ENCODE data around the gene BCL11A. TPM values are rescaled to one million over a fixed set of nuclear protein-coding genes. Genes with fewer than 3 reads are reported as not detected.

BCL11A gene
- total and polyA plus RNA-seq, 4 donors: 0.08 to 8.5 (median 0.47) TPM

GRCh38 chr2:60527762-60528161 lies 25.7 kb downstream of the BCL11A start:
- no peak overlapping the region for H3K4me3 ChIP-seq (ENCODE audit: low read depth in 1 of 3, low read length in 3 of 3)
- DNase-seq (ENCODE audit: low spot score): no peak
- H3K36me3 ChIP-seq (ENCODE audit: control insufficient read depth in 4 of 4, insufficient read depth in 3 of 4, low read depth in 1 of 4, low read length in 3 of 4): no peaks in the 10 kb centered on the region
- H3K4me1 ChIP-seq (ENCODE audit: control insufficient read depth in 4 of 4, insufficient read depth in 4 of 4, low read length in 3 of 4): peaks cover 0 to 20% (median 11%) of the 10 kb centered on the region in 4 donors
- H3K27me3 ChIP-seq (ENCODE audit: control insufficient read depth in 4 of 4, insufficient read depth in 4 of 4, low read length in 3 of 4): peaks cover 0 to 2% (median 0%) of the 10 kb centered on the region in 4 donors
- H3K27ac ChIP-seq (ENCODE audit: low read depth in 1 of 2, low read length in 2 of 2): no peak overlapping the region
- H3K9ac ChIP-seq (ENCODE audit: low read depth in 1 of 2, low read length in 2 of 2): no peak overlapping the region
- H3K9me3 ChIP-seq (ENCODE audit: control insufficient read depth in 4 of 4, low read length in 3 of 4): no peaks in the 10 kb centered on the region
- no peak for TF ChIP-seq HNF4A (conservative IDR thresholded peaks at IDR 0.05)
- whole genome bisulfite sequencing: 76% methylated on average over 8 of the region's 8 CpGs

GRCh38 chr2:60526623-60527022 lies 26.8 kb downstream of the BCL11A start:
- WGBS: 81% methylated on average over 9 of the region's 9 CpGs
- H3K4me1 ChIP-seq (ENCODE audit: control insufficient read depth in 4 of 4, insufficient read depth in 4 of 4, low read length in 3 of 4): peaks cover 0 to 21% (median 11%) of the 10 kb centered on the region in 4 donors
- no peaks in the 10 kb centered on the region for H3K36me3 ChIP-seq (ENCODE audit: control insufficient read depth in 4 of 4, insufficient read depth in 3 of 4, low read depth in 1 of 4, low read length in 3 of 4)
- H3K27ac ChIP-seq (ENCODE audit: low read depth in 1 of 2, low read length in 2 of 2): no peak overlapping the region
- TF ChIP-seq MAX (IDR thresholded peaks at IDR 0.05) (no peak), ATF3 (IDR thresholded peaks at IDR 0.05) (no peak), SP1 (IDR thresholded peaks at IDR 0.05) (no peak), FOXA2 (IDR thresholded peaks at IDR 0.05) (no peak), RAD21 (IDR thresholded peaks at IDR 0.05) (no peak), TAF1 (conservative IDR thresholded peaks at IDR 0.05) (no peak), RXRA (IDR thresholded peaks at IDR 0.05) (no peak), REST (IDR thresholded peaks at IDR 0.05) (no peak), YY1 (IDR thresholded peaks at IDR 0.05) (no peak), CTCF (IDR thresholded peaks at IDR 0.05; ENCODE audit: low read depth, low read length, missing input control) (no peak), HNF4G (IDR thresholded peaks at IDR 0.05) (no peak), NR2F2 (IDR thresholded peaks at IDR 0.05) (no peak), HNF4A (conservative IDR thresholded peaks at IDR 0.05) (no peak), GABPA (IDR thresholded peaks at IDR 0.05 in 1 of 2, conservative IDR thresholded peaks at IDR 0.05 in 1 of 2) (no peak), ZBTB33 (IDR thresholded peaks at IDR 0.05) (no peak)
- H3K4me3 ChIP-seq (ENCODE audit: low read depth in 1 of 3, low read length in 3 of 3): no peak overlapping the region
- H3K9ac ChIP-seq (ENCODE audit: low read depth in 1 of 2, low read length in 2 of 2): no peak overlapping the region
- no peaks in the 10 kb centered on the region for H3K9me3 ChIP-seq (ENCODE audit: control insufficient read depth in 4 of 4, low read length in 3 of 4)
- H3K27me3 ChIP-seq (ENCODE audit: control insufficient read depth in 4 of 4, insufficient read depth in 4 of 4, low read length in 3 of 4): peaks cover 0 to 2% (median 0%) of the 10 kb centered on the region in 4 donors
- no peak for DNase-seq (ENCODE audit: low spot score)

Measured in liver (tissue), 9 donors.